Caco-2 (cell line): Measurements from ENCODE around the gene APLP1. TPM values are rescaled to one million over a fixed set of nuclear protein-coding genes. Genes with fewer than 3 reads are reported as not detected.
"Not testable (repeated sequence)": the region's sequence is repeated elsewhere in the genome, so short reads cannot be mapped to it uniquely, and the experiment has no call there.

Experiments used
- BruUV-seq: library from RNA; stranded (reverse); fragments of 400-500 nt; replicated peaks from 2 replicates; lab custom pipeline; 2021; lab: Mats Ljungman, UMichigan
- CTCF ChIA-PET: fragments of 300-600 bp; sonication (Branson Sonifier 250); formaldehyde crosslinking; loops from one replicate; lab custom pipeline; 2022; ENCODE audit warnings: antibody characterized with exemption; lab: Charles Lee
- POLR2A ChIA-PET: fragments of 300-600 bp; sonication (Branson Sonifier 250); formaldehyde crosslinking; loops from one replicate; lab custom pipeline; 2022; ENCODE audit warnings: antibody characterized with exemption; lab: Charles Lee
- DNase-seq, 2 experiments: peaks; one replicate each; pipeline versions ENCODE4 v3.0.0 to v3.0.0-alpha.2; 2020 to 2022
- H3K27me3 ChIP-seq: replicated peaks from 2 replicates; pipeline ENCODE4 v1.6.0; 2011; ENCODE audit warnings: low read length; ENCODE audit not compliant: control insufficient read depth, insufficient read depth
- H3K36me3 ChIP-seq: 2 replicates; pipeline ENCODE4 v1.5.1; 2011; ENCODE audit warnings: low read length; ENCODE audit not compliant: control insufficient read depth, insufficient read depth
- H3K4me1 ChIP-seq: fragments of 250-450 bp; sonication (Bioruptor Pico); 2 replicates; pipeline ENCODE4 v1.5.1; 2020; ENCODE audit warnings: mild to moderate bottlenecking
- H3K4me3 ChIP-seq: 2 replicates; pipeline ENCODE4 v1.5.1; 2011; ENCODE audit warnings: low read depth, mild to moderate bottlenecking, control low read depth, low read length
- H3K9me3 ChIP-seq: fragments of 250-450 bp; sonication (Bioruptor Pico); 2 replicates; pipeline ENCODE4 v1.5.1; 2020; ENCODE audit warnings: mild to moderate bottlenecking, moderate library complexity
- H3K27ac Mint-ChIP-seq: one replicate; pipeline ENCODE4 v1.8.0; 2022; ENCODE audit warnings: mixed read lengths; ENCODE audit not compliant: unreplicated experiment
- H3K27me3 Mint-ChIP-seq: one replicate; pipeline ENCODE4 v1.8.0; 2022; ENCODE audit warnings: mixed read lengths; ENCODE audit not compliant: insufficient read depth, unreplicated experiment
- H3K36me3 Mint-ChIP-seq: one replicate; pipeline ENCODE4 v1.8.0; 2022; ENCODE audit warnings: mild to moderate bottlenecking, mixed read lengths; ENCODE audit not compliant: insufficient read depth, unreplicated experiment
- H3K4me1 Mint-ChIP-seq: one replicate; pipeline ENCODE4 v1.8.0; 2022; ENCODE audit warnings: low read depth, mixed read lengths; ENCODE audit not compliant: unreplicated experiment
- H3K4me3 Mint-ChIP-seq: one replicate; pipeline ENCODE4 v1.8.0; 2022; ENCODE audit warnings: mild to moderate bottlenecking, moderate library complexity, mixed read lengths; ENCODE audit not compliant: unreplicated experiment
- H3K9me3 Mint-ChIP-seq: one replicate; pipeline ENCODE4 v1.8.0; 2022; ENCODE audit warnings: mixed read lengths; ENCODE audit not compliant: unreplicated experiment
- intact Hi-C: fragments of 100-400 bp; cut with micrococcal nuclease; formaldehyde crosslinking; loops from one replicate; pipeline ENCODE4 v1.10.0; 2022; ENCODE audit not compliant: unreplicated experiment
- total RNA-seq: library from RNA; stranded (reverse); gene quantifications from 2 replicates; pipeline ENCODE4 v1.2.3, GENCODE V29; 2022
- TF ChIP-seq, protein P1 (sequence below), 2 experiments: fragments of 200-600 bp in 1 of 2; IDR thresholded peaks; 1 replicate in 1 of 2; 2 replicates in 1 of 2; pipeline versions ENCODE4 v1.5.1 to v1.8.0; 2011 to 2022; ENCODE audit warnings: antibody characterized with exemption in 1 of 2, control low read depth in 1 of 2, inconsistent platforms in 1 of 2, low read depth in 1 of 2, low read length in 1 of 2, mild to moderate bottlenecking in 1 of 2, moderate library complexity in 1 of 2; ENCODE audit not compliant: insufficient read depth in 1 of 2, severe bottlenecking in 1 of 2, unreplicated experiment in 1 of 2

APLP1 gene
- total RNA-seq, 1 experiment from 2014 or later: 6.5 TPM

DNA sequence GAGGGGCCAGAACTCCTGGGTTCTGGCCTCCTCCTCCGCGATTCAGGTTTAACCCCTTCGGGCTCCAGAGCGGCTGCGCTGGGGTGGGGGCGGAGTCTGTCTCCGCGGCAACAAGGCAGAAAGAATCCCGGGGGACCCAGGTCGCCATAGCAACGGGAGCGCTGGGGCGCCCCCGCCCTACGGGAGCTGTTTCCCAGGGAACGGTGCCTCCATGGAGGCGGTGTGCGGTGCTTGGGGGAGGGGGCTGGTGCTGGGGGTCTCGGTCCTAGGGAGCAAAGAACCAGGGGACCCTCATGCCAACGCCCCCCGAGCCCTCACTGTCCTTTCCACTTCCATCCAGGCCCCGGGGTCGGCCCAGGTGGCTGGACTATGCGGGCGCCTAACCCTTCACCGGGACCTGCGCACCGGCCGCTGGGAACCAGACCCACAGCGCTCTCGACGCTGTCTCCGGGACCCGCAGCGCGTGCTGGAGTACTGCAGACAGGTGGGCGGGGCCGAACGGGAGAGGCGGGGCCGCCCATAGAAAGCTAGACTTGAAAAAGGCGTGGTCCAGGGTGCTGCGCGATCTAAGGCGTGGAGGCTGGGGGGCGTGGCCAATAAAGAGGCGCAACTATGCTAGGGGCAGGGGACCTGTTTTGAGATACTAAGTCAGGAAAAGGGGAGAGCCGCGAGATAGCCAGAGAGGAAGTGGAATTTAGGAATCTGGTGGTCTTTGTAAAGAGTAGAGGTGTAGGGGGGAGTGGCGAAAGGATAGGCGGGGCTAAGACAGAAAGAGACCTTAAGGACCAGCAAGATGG is 1.2 kb downstream of the APLP1 start:
- Histone ChIP-seq H3K4me1 (peaks cover 23% of the 10 kb centered on the region), H3K9me3 (no peaks in the 10 kb centered on the region), H3K36me3 (no peaks in the 10 kb centered on the region; the same call in none of the 2 replicates), H3K27me3 (no peaks in the 10 kb centered on the region; the same call in 1 of the 2 replicates), H3K4me3 (peak overlapping the region; percentile 46)
- peak overlapping the region; percentile 75 for H3K4me3 Mint-ChIP-seq
- H3K27me3 Mint-ChIP-seq: peaks cover 31% of the 10 kb centered on the region
- TF ChIP-seq, protein P1, sequence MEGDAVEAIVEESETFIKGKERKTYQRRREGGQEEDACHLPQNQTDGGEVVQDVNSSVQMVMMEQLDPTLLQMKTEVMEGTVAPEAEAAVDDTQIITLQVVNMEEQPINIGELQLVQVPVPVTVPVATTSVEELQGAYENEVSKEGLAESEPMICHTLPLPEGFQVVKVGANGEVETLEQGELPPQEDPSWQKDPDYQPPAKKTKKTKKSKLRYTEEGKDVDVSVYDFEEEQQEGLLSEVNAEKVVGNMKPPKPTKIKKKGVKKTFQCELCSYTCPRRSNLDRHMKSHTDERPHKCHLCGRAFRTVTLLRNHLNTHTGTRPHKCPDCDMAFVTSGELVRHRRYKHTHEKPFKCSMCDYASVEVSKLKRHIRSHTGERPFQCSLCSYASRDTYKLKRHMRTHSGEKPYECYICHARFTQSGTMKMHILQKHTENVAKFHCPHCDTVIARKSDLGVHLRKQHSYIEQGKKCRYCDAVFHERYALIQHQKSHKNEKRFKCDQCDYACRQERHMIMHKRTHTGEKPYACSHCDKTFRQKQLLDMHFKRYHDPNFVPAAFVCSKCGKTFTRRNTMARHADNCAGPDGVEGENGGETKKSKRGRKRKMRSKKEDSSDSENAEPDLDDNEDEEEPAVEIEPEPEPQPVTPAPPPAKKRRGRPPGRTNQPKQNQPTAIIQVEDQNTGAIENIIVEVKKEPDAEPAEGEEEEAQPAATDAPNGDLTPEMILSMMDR (IDR thresholded peaks at IDR 0.05; ENCODE audit: insufficient read depth in 1 of 2, low read depth in 1 of 2, low read length in 1 of 2, severe bottlenecking in 1 of 2, unreplicated experiment in 1 of 2): no peak
- no peaks in the 10 kb centered on the region for H3K9me3 Mint-ChIP-seq
- H3K36me3 Mint-ChIP-seq: no peaks in the 10 kb centered on the region
- peaks cover 9% of the 10 kb centered on the region for H3K4me1 Mint-ChIP-seq
- H3K27ac Mint-ChIP-seq: no peak overlapping the region
- CTCF ChIA-PET: interaction anchor here (0.5 to 1.6 kb wide), 5 partner anchors 10 to 359 kb away, joined by 3 to 8 read pairs (median 3); no protein-coding TSS in a partner anchor
- POLR2A ChIA-PET: interaction anchor here (0.6 kb wide), 1 partner anchor 47 kb away, joined by 6 read pairs; no protein-coding TSS in a partner anchor
- intact Hi-C loops: loop anchor here (1.0 kb wide), 1 partner anchor 10 kb away; no protein-coding TSS in a partner anchor
- no TSS peak for BruUV-seq
- DNase-seq: peak; percentile 86 to 90

DNA sequence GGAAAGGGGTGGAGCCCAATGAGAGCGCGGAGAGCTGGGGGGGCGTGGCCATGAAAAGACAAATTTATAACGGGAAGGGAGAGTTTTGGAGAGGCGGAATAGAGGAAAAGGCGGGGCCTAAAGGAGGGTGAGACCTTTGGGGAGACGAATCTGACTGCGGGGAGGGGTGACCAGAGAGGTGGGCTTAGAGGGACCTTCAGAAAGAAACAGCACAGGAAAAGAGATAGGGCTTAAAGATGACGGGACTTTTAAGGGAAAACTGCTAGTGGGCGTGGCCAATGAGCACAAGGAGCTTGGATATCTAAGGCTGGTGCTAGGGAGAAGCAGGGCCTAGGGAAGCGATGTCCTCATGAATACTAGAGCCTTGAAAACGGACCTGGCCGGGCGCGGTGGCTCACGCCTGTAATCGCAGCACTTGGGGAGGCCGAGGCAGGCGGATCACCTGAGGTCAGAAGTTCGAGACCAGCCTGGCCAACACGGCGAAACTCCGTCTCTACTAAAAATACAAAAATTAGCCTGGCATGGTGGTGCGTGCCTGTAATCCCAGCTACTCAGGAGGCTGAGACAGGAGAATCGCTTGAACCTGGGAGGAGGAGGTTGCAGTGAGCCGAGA is 1.9 kb downstream of the APLP1 start:
- H3K9me3 ChIP-seq, H3K9me3 Mint-ChIP-seq, intact Hi-C loops, POLR2A ChIA-PET, H3K36me3 Mint-ChIP-seq, H3K4me3 ChIP-seq, H3K4me1 Mint-ChIP-seq, H3K36me3 ChIP-seq, BruUV-seq, H3K27ac Mint-ChIP-seq, H3K27me3 ChIP-seq: not testable (repeated sequence)
- H3K27me3 Mint-ChIP-seq: peaks cover 31% of the 10 kb centered on the region
- peak in 1 of 2 experiments; percentile 60 for DNase-seq
- CTCF ChIA-PET: interaction anchor here (1.0 to 1.6 kb wide), 4 partner anchors 9 to 360 kb away, joined by 3 to 8 read pairs (median 4); no protein-coding TSS in a partner anchor
- peaks cover 23% of the 10 kb centered on the region for H3K4me1 ChIP-seq
- peak overlapping the region; percentile 75 for H3K4me3 Mint-ChIP-seq

DNA sequence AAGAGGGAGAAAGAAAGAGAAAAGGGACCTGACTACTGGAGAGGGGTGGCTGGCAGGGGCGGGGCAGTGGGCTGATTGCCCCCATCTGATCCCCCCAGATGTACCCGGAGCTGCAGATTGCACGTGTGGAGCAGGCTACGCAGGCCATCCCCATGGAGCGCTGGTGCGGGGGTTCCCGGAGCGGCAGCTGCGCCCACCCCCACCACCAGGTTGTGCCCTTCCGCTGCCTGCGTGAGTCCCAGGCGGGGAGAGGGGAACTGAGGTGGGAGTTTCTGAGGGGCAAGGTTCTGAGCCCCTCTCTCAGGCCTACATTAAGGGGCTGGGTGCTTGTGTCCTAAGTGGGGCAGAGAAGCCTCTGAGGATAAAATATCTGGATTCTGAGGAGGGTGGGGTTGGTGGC is 2.4 kb downstream of the APLP1 start:
- POLR2A ChIA-PET: no interaction called here
- Histone ChIP-seq H3K4me3 (no peak overlapping the region), H3K27me3 (no peaks in the 10 kb centered on the region; the same call in 1 of the 2 replicates), H3K9me3 (no peaks in the 10 kb centered on the region), H3K36me3 (no peaks in the 10 kb centered on the region; the same call in none of the 2 replicates), H3K4me1 (peaks cover 23% of the 10 kb centered on the region)
- intact Hi-C loops: no loop called here
- Mint-ChIP-seq H3K9me3 (no peaks in the 10 kb centered on the region), H3K27ac (no peak overlapping the region), H3K4me1 (peaks cover 9% of the 10 kb centered on the region), H3K27me3 (peaks cover 25% of the 10 kb centered on the region), H3K36me3 (no peaks in the 10 kb centered on the region), H3K4me3 (no peak overlapping the region)
- TF ChIP-seq, protein P1 (IDR thresholded peaks at IDR 0.05; ENCODE audit: insufficient read depth in 1 of 2, low read depth in 1 of 2, low read length in 1 of 2, severe bottlenecking in 1 of 2, unreplicated experiment in 1 of 2): no peak
- CTCF ChIA-PET: interaction anchor here (0.5 to 1.6 kb wide), 3 partner anchors 53 to 176 kb away, joined by 4 to 6 read pairs (median 4); no protein-coding TSS in a partner anchor
- no TSS peak for BruUV-seq
- DNase-seq: no peak
